ENCODE results near the gene ZNF619. TPM values are rescaled to one million over a fixed set of nuclear protein-coding genes. Genes with fewer than 3 reads are reported as not detected.
A peak's percentile ranks its signal among the peaks of the same experiment; 100 is the strongest.

The ZNF619 gene
- total and polyA plus RNA-seq, 2 experiments from 2014 or later, result 1.2 to 3.6 TPM

DNA sequence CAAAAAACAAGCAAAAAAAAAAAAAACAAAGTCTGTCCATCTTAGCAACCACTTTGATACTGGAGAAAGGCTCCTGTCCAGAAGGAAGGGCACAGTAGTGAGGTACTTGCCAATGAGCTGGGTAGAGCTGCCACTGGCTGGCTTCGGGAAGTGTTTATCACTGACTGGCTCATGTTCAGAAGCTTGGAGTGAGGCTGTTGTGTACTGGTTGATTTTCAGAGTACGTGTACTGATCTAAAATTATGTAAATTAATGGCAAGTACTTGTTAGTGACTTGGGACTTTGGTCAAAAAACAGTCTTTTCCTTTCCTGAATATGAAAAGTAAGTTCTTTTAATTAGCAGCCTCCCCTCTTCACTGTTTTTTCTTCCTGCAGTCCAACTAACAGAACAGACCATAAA is 46.9 kb downstream of the ZNF619 start:
- no peaks in the 10 kb centered on the region for H3K9me2 ChIP-seq (replicated peaks; ENCODE audit: insufficient read depth)
- peak overlapping the region; percentile 96 for H2AFZ ChIP-seq
- 85% methylated on average over 2 of the region's 2 CpGs for WGBS (ENCODE audit: low lambda C conversion rate, missing lambda C conversion rate)

DNA sequence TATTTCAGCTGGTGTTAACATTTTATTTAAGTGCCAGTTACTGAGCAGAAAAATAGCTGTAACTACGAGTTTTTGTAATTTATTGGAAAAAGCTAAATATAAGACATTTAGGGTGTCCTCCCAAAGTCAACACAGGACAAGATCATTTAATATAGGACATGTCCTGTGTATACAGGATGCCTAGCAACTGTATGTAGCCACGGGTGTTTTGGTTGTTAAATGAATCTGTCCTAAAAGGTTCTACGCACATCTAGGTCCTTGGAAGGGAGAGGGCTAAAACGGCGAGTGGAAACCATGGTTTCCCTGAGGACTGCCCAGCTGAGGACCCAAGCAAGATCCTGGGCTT is 47.3 kb downstream of the ZNF619 start:
- H3K9me3 ChIP-seq (ENCODE audit: low read depth), result no peaks in the 10 kb centered on the region
- peak overlapping the region; percentile 64 for H3K4me3 ChIP-seq
- H3K4me1 ChIP-seq (ENCODE audit: insufficient read depth), result peaks cover 4% of the 10 kb centered on the region
- no peaks in the 10 kb centered on the region for H3K27me3 ChIP-seq
- H3K27ac ChIP-seq, result peak overlapping the region; percentile 96
- DNase-seq (ENCODE audit: low spot score), result no peak
- peaks cover 32% of the 10 kb centered on the region for H3K79me2 ChIP-seq
- 32% methylated on average over 5 of the region's 5 CpGs for WGBS (ENCODE audit: low lambda C conversion rate, missing lambda C conversion rate)
- peak overlapping the region; percentile 87 for H3K4me2 ChIP-seq
- no peaks in the 10 kb centered on the region for H3K36me3 ChIP-seq (replicated peaks; ENCODE audit: insufficient read depth, low read depth)
- H2AFZ ChIP-seq, result peak overlapping the region; percentile 96
- TF ChIP-seq EZH2phosphoT487 (IDR thresholded peaks at IDR 0.05; ENCODE audit: low read depth, severe bottlenecking, unreplicated experiment) (no peak), EZH2 (IDR thresholded peaks at IDR 0.05; ENCODE audit: borderline replicate concordance) (no peak)
- TF ChIP-seq, protein P1, sequence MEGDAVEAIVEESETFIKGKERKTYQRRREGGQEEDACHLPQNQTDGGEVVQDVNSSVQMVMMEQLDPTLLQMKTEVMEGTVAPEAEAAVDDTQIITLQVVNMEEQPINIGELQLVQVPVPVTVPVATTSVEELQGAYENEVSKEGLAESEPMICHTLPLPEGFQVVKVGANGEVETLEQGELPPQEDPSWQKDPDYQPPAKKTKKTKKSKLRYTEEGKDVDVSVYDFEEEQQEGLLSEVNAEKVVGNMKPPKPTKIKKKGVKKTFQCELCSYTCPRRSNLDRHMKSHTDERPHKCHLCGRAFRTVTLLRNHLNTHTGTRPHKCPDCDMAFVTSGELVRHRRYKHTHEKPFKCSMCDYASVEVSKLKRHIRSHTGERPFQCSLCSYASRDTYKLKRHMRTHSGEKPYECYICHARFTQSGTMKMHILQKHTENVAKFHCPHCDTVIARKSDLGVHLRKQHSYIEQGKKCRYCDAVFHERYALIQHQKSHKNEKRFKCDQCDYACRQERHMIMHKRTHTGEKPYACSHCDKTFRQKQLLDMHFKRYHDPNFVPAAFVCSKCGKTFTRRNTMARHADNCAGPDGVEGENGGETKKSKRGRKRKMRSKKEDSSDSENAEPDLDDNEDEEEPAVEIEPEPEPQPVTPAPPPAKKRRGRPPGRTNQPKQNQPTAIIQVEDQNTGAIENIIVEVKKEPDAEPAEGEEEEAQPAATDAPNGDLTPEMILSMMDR (IDR thresholded peaks at IDR 0.05; ENCODE audit: poor library complexity), result no peak
- H3K9me2 ChIP-seq (replicated peaks; ENCODE audit: insufficient read depth), result no peaks in the 10 kb centered on the region
- H4K20me1 ChIP-seq (ENCODE audit: insufficient read depth, poor library complexity, severe bottlenecking), result no peaks in the 10 kb centered on the region

More for the DNA sequence above, 46.9 kb downstream of the ZNF619 start:
- Histone ChIP-seq H3K79me2 (peaks cover 31% of the 10 kb centered on the region), H4K20me1 (ENCODE audit: insufficient read depth, poor library complexity, severe bottlenecking) (no peaks in the 10 kb centered on the region), H3K27ac (peak overlapping the region; percentile 96), H3K9me3 (ENCODE audit: low read depth) (no peaks in the 10 kb centered on the region), H3K27me3 (no peaks in the 10 kb centered on the region), H3K36me3 (replicated peaks; ENCODE audit: insufficient read depth, low read depth) (no peaks in the 10 kb centered on the region), H3K4me3 (peak overlapping the region; percentile 64), H3K4me2 (peak overlapping the region; percentile 87), H3K4me1 (ENCODE audit: insufficient read depth) (peaks cover 4% of the 10 kb centered on the region)
- no peak for DNase-seq (ENCODE audit: low spot score)
- TF ChIP-seq, protein P1 (IDR thresholded peaks at IDR 0.05; ENCODE audit: poor library complexity), result no peak
- no peak for TF ChIP-seq EZH2phosphoT487 (IDR thresholded peaks at IDR 0.05; ENCODE audit: low read depth, severe bottlenecking, unreplicated experiment)
- no peak for TF ChIP-seq EZH2 (IDR thresholded peaks at IDR 0.05; ENCODE audit: borderline replicate concordance)

DNA sequence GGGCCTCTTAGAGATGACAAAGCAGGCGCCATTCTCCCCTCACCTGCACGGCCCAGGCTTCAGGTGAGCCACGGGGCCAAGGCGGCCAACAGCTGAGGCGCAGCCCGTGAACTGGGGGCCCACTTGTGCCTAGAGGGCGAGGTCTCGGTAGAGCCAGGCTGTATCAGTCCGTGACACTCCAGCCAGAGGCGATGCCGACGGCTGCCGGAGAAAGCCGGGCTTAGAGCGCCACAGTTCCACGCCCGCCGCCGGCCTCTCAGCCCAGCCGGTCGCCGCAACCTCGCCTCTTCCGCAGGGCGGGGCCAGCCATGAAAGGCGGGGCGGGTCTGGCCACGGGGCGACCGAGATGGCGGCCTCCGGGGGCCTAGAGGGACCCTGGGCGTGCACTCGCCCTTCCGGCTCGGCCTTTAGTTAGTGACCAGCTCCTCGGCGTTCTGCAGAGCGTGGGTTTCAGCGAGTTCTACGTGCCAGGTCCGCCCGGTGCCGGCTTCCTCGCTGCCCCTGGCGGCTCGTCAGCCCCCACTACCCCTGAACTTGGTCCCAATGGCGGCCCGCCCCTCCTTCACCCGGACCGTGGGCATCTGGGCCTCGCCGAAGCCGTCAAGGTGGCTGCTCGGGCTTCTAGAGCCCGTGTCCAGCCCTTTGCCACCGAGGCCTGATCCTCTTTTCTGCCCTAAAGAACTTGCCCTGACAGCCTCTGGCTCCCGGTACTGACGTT is 47.8 kb downstream of the ZNF619 start, which contains the start of gene ZNF621:
TSS of gene ZNF621 (plus strand) at position 393 of the 718 bp plus-strand sequence. CDS start 881 bp downstream, outside the sequence.
- no peak for TF ChIP-seq EZH2phosphoT487 (IDR thresholded peaks at IDR 0.05; ENCODE audit: low read depth, severe bottlenecking, unreplicated experiment)
- TF ChIP-seq EZH2 (IDR thresholded peaks at IDR 0.05; ENCODE audit: borderline replicate concordance), result no peak
- TF ChIP-seq, protein P1 (IDR thresholded peaks at IDR 0.05; ENCODE audit: poor library complexity), result no peak
- peak within 1 kb of the TSS; percentile 87 for H3K4me2 ChIP-seq
- no peaks in the 10 kb centered on the region for H4K20me1 ChIP-seq (ENCODE audit: insufficient read depth, poor library complexity, severe bottlenecking)
- H3K4me3 ChIP-seq, result peak within 1 kb of the TSS; percentile 64
- H3K27me3 ChIP-seq, result no peaks in the 10 kb centered on the region
- peak; percentile 95 for DNase-seq (ENCODE audit: low spot score)
- H3K79me2 ChIP-seq, result peaks cover 32% of the 10 kb centered on the region
- peak within 1 kb of the TSS; percentile 96 for H3K27ac ChIP-seq
- peaks cover 4% of the 10 kb centered on the region for H3K4me1 ChIP-seq (ENCODE audit: insufficient read depth)
- H2AFZ ChIP-seq, result peak within 1 kb of the TSS; percentile 96
- under 1% methylated on average over 40 of the region's 59 CpGs for WGBS (ENCODE audit: low lambda C conversion rate, missing lambda C conversion rate)
- no peaks in the 10 kb centered on the region for H3K9me2 ChIP-seq (replicated peaks; ENCODE audit: insufficient read depth)
- no peaks in the 10 kb centered on the region for H3K36me3 ChIP-seq (replicated peaks; ENCODE audit: insufficient read depth, low read depth)
- no peaks in the 10 kb centered on the region for H3K9me3 ChIP-seq (ENCODE audit: low read depth)

Data from hepatocyte (in vitro differentiated cells).